B cell (primary cell): Measurements from ENCODE around the gene UNC79.

ENCODE experiments used
- CTCF ChIP-seq: fragments of 200-600 bp; IDR thresholded peaks from one replicate; pipeline ENCODE4 v1.8.0; 2022; ENCODE audit warnings: antibody characterized with exemption, mild to moderate bottlenecking
- EZH2 ChIP-seq: IDR thresholded peaks from 2 replicates; pipeline ENCODE4 v1.6.1; 2012; ENCODE audit warnings: borderline replicate concordance, low read depth, mild to moderate bottlenecking, moderate library complexity, low read length; ENCODE audit not compliant: insufficient read depth, poor library complexity, severe bottlenecking

- TF ChIP-seq CTCF (no peak), EZH2 (no peak)
Measured at GRCh38 chr14:93537951-93538350, 107.2 kb downstream of the UNC79 start.
